Gastroesophageal sphincter (tissue), 3 donors: ENCODE data around the gene ERFL.

Experiments used
- CTCF ChIP-seq, 4 experiments: fragments of 200-600 bp in 2 of 4; fragments of 450-650 bp in 2 of 4; sonication (generic) in 1 of 4; IDR thresholded peaks; one replicate each; pipeline ENCODE4 v1.5.1; 2017 to 2019; ENCODE audit warnings: antibody characterized with exemption in 4 of 4, mild to moderate bottlenecking in 2 of 4, moderate library complexity in 2 of 4
- POLR2A ChIP-seq, 2 donors: fragments of 450-650 bp; IDR thresholded peaks; one replicate each; pipeline ENCODE4 v1.6.1; 2017; ENCODE audit warnings: antibody characterized with exemption in 2 of 2, mild to moderate bottlenecking in 2 of 2, moderate library complexity in 1 of 2
- POLR2AphosphoS5 ChIP-seq: sonication (generic); formaldehyde crosslinking; IDR thresholded peaks from one replicate; pipeline ENCODE4 v1.6.1; 2017; ENCODE audit warnings: antibody characterized with exemption

GRCh38 chr19:41889896-41890295 is 38.4 kb downstream of the ERFL start:
- TF ChIP-seq POLR2A (IDR thresholded peaks at IDR 0.05): no peak
- TF ChIP-seq POLR2AphosphoS5: no peak
- no peak for TF ChIP-seq CTCF (IDR thresholded peaks at IDR 0.05)
